Right renal cortex interstitium (tissue), 3 donors: ENCODE data around the gene HOXD8. TPM values are rescaled to one million over a fixed set of nuclear protein-coding genes. Genes with fewer than 3 reads are reported as not detected.

Source experiments
- DNase-seq, 3 donors: peaks; one replicate each; pipeline ENCODE4 v3.0.0-alpha.2; 2013; ENCODE audit warnings: low read depth in 3 of 3, low spot score in 2 of 3
- polyA plus RNA-seq, 3 donors: library from polyadenylated mRNA; unstranded; fragments of 120-200 nt; gene quantifications; one replicate each; pipeline ENCODE4 v1.2.1, GENCODE V29; 2013; ENCODE audit not compliant: insufficient read length in 3 of 3

Gene HOXD8
- polyA plus RNA-seq, 3 donors, result 193 to 217 (median 215) TPM

GRCh38 chr2:176101842-176102241, 27.7 kb upstream of the HOXD8 start:
- DNase-seq, result no peak

GRCh38 chr2:176102309-176102866, 27.1 kb upstream of the HOXD8 start:
- DNase-seq, result no peak

GRCh38 chr2:176103194-176103593, 26.3 kb upstream of the HOXD8 start:
- no peak for DNase-seq

- DNase-seq, result no peak
Measured at GRCh38 chr2:176103742-176104315, 25.7 kb upstream of the HOXD8 start.

- DNase-seq, result no peak
Measured at GRCh38 chr2:176104316-176105077, 25.0 kb upstream of the HOXD8 start.

- DNase-seq, result no peak
Measured at GRCh38 chr2:176105078-176105729, 24.3 kb upstream of the HOXD8 start.

GRCh38 chr2:176105730-176106580, 23.6 kb upstream of the HOXD8 start:
- no peak for DNase-seq

- no peak for DNase-seq
Measured at GRCh38 chr2:176106581-176107539, 22.6 kb upstream of the HOXD8 start, which contains the start of gene HOXD11. HOXD11 (plus strand) TSS chr2:176107280; CDS start chr2:176107356, 76 bp downstream.

- no peak for DNase-seq
Measured at GRCh38 chr2:176107731-176108181, 21.7 kb upstream of the HOXD8 start.

GRCh38 chr2:176109192-176109901, 20.2 kb upstream of the HOXD8 start:
- DNase-seq, result no peak

GRCh38 chr2:176109946-176110345, 19.6 kb upstream of the HOXD8 start:
- no peak for DNase-seq

- no peak for DNase-seq
Measured at GRCh38 chr2:176110415-176111308, 18.8 kb upstream of the HOXD8 start.

GRCh38 chr2:176111309-176111663, 18.2 kb upstream of the HOXD8 start:
- DNase-seq, result no peak

- no peak for DNase-seq
Measured at GRCh38 chr2:176111846-176112374, 17.6 kb upstream of the HOXD8 start.

GRCh38 chr2:176112375-176113302, 16.9 kb upstream of the HOXD8 start:
- DNase-seq, result no peak

GRCh38 chr2:176114120-176114929, 15.2 kb upstream of the HOXD8 start:
- DNase-seq, result no peak
